Measurements from ENCODE around the gene MPV17L2.
"Not testable (repeated sequence)": the region's sequence is repeated elsewhere in the genome, so short reads cannot be mapped to it uniquely, and the experiment has no call there.

MPV17L2 gene

DNA sequence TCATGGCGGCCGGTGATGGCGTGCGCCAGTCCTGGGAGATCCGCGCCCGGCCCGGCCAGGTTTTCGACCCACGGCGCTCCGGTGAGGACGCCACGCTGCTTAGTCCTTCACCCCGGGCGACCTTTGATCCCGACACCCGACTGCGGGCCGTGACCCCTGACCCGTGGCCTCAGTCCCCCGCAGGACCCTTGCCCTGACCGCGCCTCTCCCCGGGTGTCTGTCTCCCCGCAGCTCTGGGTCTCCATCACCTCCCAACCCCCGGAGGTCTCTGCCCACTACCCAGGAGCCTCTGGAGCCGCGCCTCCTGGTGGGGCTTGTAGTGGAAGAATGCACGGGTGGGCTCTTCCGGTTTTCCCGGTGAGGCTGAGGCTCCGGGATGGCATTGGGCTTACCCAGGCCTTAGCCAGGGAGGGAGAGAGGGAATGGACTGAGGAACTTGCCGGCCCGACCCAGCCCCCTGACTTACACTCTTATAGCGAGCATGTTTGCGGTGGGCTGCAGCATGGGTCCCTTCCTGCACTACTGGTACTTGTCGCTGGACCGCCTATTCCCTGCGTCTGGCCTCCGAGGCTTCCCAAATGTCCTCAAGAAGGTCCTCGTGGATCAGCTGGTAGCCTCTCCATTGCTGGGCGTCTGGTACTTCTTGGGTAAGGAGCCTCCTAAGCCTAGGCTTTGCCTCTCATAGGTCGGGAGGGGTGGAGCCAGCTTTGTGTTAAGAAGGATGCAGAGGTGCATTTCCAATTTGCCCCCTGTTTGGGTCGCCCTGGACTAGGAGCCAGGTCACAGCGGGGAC is 566 bp downstream of the MPV17L2 start:
- DNase-seq, result peak; percentile 60

DNA sequence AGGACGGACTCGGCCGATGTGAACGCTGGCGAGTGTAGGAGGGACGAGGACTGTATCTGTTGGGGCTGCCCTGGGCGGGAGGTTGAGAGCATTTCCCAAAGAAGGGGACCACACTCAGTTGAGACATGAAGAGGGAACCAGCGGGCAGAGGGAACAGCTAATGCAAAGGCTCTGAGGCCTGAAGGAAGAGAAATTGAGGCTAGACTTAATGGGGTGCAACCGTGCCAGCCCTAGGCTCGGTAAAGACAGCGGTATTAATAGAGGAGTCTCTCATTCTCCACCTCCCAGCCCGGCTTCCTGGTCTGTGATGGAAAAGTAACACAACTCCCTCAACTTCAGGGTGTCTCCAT is 1.1 kb downstream of the MPV17L2 start:
- no peak for DNase-seq

DNA sequence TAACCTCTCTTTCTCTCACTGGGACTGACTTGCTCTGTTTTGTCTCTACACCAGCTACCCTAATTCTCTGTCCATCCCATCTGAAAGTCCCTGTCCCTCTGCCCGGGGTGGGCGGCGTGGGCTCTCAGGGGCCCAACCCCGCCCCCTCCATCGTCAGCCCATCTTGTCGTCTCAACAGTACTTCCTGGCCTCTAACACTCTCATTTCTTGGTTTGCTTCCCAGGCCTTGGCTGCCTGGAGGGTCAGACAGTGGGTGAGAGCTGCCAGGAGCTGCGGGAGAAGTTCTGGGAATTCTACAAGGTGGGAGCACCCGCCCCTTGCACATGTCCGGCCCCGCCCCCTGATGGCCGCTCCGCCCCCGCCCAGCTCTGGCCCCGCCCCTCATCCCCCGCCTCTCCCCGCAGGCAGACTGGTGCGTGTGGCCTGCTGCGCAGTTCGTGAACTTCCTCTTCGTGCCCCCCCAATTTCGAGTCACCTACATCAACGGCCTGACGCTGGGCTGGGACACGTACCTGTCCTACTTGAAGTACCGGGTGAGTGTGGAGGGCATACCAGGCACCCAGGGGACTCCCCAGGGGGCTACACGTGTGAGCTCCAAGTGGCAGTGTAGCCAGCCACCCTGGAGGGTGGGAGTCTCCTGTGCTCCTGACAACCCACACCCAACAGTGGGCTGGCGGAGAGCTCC is 1.7 kb downstream of the MPV17L2 start:
- DNase-seq, result peak; percentile 81

DNA sequence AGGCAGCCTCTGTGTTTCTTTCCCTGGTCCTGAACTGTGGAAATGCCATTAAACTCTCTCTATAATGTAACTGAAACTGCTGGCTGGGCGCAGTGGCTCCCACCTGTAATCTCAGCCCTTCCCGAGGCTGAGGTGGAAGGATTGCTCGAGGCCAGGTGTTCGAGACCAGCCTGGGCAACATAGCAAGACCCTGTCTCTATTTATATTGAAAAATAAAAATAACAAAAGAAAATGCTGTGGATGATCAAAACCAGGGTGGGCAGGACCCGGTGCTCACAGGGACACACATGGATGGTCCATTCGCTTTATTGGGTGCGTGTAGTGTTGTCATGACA is 3.5 kb downstream of the MPV17L2 start:
- DNase-seq, result no peak

DNA sequence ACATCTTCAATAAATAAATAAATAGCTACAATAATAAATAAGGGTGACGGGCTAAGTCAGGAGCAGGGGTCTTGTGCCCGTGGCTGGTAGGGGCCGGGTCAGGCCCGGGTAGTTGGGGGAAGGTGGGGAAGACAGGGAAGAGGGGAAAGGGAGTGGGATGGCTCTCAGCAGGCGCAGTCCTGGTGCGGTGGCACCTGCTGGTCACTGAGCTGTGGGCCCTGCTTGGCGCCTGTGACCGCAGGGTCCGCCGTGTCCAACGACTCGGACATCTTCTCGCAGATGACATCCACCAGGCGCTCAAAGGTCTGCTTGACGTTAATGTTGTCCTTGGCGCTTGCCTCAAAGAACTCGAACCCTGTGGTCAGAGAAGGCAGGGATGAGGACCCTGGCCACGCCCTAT is 4.3 kb downstream of the MPV17L2 start:
- no peak for DNase-seq

DNA sequence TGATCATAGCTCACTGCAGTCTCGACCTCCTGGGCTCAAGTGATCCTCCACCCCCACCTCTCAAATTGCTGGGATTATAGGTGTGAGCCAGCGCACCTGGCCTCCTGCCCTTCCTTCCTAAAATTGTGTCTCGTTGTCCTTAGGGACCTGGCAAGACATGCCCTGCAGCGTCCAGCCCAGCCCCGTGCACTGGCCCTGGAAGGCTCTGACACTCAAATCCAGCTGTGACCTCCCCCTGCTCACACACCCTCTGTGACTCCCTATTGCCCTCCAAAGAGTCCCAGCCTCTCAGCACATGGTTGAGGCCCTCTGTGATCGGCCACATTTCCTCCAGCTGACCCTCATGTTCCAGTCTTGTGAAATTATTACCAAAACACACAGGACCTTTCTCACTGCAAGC is 4.9 kb downstream of the MPV17L2 start:
- DNase-seq, result no peak

DNA sequence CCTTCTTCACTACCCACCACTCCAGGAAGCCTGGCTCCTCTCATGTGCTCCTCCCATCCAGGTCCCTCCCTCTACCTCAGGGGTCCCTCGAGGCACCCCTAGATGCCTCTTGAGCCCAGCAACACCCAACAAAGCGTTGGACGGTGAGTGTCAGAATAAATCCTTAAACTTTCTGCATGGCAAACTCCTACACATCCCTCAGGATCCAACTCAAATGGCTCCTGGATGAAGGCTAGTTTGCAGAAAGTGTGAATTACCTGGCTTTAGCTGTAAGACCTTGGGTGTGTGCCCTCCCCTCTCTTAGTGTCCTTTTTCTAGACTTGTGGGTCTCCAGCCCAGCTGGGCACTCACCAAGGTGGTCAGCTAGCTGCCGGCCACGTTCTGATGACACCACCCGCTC is 5.4 kb downstream of the MPV17L2 start:
- DNase-seq, result no peak

DNA sequence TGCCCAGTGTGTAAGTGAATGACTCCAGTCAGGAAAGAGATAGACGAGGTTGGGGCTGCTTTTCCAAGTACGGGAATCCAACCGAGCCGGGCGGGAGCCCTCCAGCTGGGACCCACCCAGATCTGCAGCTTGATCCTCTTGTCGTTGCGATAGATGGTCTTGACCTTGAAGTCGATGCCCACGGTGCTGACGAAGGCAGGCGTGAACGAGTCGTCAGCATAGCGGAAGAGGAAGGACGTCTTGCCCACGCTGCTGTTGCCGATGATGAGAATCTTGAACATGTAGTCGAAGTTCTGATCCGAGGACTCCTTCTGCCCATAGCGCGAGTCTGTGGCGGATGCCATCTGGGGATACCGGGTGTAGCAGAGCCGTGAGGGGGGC is 9.4 kb downstream of the MPV17L2 start:
- DNase-seq, result no peak

DNA sequence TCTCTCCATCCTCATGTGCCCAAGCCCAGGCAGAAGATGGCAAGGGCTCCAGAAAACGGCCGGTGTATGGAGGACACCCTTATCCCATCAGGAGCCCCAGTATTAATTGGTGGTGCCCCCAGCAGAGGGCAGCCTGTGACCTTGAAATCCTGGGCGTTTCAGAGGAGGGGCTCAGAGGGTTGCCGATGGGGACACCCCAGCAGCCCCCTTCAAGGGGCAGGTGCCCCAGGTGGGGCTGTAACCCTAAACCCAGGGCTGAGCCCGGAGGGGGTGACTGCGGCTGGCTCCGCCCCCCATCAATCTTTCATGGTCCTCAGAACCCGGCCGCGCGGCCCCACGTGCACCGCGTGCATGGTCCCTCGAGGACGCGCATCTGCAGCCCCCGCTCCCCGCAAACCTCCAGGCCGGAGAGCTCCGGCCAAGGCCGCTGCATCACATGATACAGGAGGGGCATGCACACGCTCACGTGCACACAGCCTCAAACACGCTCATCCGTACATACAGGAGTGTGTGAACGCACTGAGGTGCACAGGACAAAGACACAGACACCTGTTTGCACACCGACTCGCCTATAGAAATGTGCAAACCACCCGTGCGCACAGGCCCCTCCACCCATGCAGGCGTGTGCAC is 9.9 kb downstream of the MPV17L2 start:
- peak; percentile 53 for DNase-seq

DNA sequence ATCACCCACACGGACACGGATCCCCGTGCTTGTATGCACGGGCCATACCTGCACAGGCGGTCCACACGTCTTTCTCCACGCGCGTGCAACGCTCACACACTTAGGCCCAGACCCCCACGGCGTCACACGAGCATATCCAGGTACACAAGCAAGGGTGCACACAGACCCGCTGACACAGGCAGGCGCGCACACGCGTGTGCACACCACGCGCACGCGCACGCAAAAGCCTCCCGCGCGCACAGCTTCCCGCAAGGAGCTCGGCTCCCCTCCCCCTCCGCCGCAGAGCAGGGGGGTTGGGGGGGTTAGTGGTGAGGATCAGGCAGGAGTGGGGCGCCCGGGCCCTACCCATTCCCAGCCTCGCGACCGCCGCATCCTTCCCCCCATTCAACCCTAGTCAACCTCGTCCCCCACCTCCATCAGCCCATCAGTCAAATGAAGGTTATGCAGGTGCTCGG is 10.4 kb downstream of the MPV17L2 start:
- DNase-seq, result no peak

DNA sequence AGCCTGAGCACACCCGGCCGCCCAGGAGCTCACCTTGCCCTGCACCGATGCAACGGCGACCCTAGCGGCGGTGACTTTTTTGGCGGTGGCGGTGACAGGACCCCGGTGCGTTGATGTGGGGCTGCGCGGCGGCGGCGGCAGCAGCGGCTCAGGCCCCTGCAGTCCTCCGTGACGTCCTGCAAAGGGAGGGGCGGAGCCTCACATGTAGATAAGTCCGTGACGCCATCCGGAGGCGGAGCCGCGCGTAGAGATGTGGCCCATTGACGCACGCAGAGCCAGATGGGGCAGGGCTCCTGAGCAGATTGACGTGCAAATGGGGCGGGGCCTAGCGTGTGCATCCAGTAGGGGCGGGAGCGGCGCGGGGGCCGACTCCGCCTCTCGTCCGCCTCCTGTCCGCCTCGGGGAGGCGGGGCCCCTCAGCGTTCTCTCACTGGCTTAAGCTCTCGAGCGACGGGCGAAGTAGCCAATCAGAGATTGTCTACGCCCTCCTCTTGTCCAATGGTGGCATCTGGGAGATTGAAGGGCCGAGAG is 10.9 kb downstream of the MPV17L2 start, which contains the start of gene RAB3A:
Gene RAB3A (minus strand): TSS at position 180 of the 531 bp plus-strand sequence. CDS start 1,302 bp downstream, outside the sequence.
- peak; percentile 100 for DNase-seq

DNA sequence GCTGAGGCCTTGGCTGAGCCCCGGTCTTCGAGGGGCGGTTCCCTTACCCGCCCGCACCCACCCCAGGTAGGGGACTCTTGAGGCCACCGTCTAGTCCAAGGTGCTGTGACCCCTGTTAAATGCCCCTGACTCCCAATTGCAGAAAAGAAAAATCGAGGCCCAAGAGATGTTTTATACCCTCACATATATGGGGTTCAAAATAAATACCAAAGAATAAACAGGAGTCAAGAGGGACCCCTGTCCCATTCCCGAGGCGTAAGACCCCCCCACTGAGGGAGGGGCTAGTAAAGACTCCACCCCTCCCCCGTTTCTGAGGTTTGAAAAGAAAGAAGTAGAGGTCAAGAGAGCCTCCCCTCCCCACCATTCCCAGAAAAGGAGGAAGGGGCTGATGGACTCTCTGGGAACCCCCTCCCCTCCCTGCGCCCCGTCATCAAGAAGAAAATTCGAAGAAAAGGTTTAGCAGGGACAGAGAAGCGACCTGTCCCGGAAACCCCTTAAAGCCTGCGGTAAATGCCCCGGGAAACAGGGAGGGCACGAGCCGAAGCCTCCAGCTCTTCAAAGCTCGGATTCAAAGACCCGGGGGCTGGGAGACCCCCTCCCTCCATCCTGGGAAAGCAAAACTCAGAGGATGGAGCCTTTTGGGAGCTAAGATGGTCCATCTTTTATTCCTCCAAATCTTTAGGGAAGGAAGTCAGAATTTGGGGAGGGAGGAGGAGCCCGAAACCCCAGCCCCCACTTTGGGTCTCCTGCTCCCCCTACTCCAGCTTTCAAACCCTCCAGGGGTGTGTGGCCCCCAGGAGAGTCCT is 11.6 kb downstream of the MPV17L2 start:
- DNase-seq, result peak; percentile 76

DNA sequence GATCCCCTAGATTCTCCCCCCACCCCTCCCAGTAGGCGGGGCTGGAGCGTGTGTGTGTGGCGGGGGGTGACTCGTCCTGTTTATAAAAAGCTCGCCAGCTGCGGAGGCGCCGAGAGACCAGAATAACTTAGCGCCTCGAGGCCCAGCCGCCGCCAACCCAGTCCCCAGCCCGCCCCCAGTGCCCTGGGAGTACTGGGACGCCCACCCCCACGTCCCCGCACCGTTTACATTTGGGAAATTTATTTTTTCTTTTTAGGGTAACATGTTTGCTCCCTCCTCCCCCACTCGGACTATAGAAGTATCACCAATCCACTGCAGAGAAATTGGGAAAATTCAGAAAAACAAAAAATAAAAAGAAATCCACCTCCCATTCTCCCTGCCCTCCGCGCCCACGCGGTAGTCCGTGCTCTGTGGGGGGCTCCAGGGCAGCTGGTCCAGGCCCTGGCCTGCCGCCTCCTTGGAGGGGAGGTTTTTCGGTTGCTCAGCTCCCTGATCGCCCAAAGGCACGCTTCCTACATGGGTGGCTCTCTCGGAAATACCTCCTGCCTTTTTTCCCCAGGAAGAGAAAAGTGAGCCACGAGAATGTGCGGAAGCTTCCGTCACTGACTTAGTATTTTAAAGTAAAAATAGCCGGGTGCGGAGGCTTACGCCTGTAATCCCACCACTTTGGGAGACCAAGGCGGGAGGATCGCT is 12.3 kb downstream of the MPV17L2 start:
- DNase-seq, result peak; percentile 74

DNA sequence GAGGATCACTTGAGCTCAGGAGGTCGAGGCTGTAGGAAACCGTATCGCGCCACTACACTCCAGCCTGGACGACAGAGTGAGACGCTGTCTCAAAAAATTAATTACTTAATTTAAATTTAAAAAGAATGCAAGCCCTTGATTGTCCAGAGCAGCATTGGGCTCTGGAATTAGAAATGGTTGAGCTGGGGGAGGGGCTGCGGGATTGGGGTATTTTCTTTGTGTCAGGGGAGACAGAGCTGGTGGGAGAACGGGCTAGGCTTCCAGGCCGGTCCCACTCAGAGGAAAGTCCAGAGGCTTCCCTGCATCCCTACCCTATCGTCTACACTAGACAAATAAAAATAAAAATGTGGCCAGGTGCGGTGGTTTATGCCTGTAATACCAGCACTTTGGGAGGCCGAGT is 13.0 kb downstream of the MPV17L2 start:
- peak; percentile 44 for DNase-seq

DNA sequence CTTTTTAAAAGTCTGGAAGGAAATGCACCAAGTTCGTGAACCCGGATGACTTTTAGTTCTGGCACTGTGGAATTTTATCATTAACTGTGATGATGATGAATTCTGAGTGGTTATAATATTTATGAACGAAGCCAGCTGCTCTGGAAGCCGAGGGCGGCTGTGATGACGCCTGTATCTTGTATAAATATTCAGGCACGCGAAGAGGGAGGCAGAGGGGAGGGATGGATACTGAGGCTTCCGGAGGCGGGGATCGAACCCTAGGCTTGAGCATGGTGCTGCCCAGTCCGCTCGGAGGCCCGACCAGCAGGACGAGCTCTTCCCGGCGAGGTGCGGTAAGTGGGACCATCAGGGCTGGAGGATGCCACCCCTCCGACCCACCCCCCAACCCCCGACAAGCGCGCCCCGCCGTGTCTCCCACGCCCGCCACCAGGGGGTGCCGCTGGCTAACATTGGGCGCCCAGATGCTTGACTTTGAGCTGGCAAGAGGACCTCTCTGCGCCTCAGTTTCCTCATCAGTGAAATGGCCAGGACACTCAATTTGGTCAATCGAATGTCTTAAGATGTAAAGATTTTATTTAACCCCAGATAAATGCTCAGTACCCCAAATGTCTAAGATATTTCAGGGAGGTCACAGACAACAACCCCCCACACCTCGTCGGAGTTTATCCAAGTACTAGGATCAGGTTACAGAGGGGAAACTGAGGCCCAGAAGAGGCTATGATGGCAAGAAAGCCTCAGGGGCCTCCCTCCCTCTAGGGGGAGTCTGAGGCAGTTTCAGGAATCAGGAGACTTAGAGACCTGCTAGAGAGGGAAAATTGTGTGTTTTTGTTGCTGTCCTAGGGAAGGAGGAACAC is 15.3 kb downstream of the MPV17L2 start:
- DNase-seq, result peak; percentile 71

DNA sequence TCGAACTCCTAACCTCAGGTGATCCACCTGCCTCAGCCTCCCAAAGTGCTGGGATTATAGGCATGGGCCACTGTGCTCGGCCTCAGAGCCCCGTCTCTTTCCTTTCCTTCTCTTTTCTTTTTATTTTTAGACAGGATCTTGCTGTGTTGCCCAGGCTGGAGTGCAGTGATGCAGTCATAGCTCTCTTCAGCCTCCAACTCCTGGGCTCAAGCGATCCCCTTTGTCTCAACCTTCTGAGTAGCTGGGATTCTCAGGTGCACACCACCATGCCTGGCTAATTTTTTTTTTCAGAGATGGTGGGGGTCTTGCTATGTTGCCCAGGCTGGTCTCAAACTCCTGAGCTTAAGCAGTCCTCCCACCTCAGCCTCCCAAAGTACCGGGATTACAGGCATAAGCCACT is 16.9 kb downstream of the MPV17L2 start:
- DNase-seq, result not testable (repeated sequence)

DNA sequence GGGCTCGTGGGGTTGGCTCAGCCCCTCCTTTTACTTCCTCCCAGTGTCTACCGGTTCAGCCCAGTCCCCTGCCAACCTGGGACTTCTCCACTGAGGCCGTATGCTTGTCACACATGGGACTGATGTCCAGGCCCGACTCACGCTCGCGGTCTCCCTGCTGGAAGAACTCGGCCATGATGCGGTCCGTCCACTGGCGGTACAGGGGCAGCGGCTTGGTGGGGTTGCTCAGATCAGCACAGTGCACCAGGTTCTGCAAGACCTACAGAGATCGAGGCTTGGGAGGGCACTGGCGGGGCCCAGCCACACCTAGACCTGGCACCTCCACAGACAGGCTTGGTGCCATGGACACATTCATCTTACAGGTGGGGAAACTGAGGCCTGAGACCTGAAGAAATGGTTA is 18.7 kb downstream of the MPV17L2 start:
- DNase-seq, result no peak

DNA sequence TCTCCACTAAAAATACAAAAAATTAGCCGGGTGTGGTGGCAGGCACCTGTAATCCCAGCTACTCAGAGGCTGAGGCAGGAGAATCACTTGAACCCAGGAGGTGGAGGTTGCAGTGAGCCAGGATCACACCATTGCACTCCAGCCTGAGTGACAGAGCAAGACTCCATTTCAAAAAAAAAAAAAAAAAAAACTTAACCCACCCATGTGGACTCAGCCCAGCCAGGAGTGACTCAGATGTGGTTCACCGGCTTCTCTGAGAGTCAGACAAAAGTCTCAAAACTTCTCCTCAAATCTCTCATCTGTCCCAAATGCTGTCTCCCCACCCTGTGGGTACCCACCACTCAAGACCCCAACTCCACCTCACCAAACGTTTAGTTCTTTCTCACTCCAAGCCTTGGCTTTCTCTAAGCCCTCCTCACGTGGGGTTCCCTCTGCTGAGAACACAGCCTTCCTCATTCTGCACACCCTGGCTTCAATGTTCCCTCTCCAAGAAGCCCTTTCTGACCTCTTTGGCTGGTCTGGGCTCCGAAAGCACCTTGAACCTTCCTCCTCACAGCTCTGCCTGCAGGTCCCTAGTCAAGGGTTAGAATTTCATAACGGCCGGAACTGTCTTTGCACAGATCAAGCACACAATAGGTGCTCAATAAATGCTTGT is 21.9 kb downstream of the MPV17L2 start:
- no peak for DNase-seq

DNA sequence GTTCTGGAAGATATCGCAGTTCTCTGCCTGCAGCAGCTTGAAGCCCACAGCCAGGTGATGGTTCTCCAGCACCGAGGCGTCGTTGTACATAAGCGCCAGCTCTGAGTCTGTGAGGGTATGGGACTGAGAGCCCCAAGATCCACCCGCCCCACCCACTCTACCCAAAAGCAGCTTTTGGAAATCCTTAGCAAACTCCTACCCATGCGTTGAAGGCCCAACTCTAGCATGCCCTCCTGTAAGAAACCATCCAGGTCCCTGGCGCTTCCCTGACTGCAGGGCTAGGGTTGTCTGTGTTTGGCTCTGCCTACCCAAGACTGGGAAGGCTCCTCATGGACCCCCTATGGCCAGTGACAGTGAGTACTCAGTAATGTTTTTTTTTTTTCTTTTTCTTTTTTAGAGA is 23.8 kb downstream of the MPV17L2 start:
- no peak for DNase-seq

DNA sequence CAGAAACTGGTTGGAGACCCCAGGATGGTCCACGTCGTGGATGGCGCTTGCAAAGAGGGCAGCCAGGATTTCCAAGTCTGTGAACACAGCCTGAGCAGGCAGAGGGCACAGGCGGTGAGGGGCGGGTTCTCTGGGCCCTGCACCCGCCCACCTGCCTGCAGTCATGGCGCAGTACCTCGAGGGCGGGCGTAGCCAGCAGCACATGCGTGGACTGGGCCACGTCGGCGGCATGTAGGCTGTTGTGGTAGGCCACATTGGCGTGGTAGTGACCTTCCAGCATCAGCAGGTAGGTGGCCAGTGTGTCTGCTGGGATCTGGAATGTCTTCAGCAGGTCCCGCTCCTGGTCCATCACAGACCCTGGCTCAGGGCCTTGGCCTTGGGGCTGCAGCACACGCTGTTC is 25.1 kb downstream of the MPV17L2 start:
- DNase-seq, result no peak

DNA sequence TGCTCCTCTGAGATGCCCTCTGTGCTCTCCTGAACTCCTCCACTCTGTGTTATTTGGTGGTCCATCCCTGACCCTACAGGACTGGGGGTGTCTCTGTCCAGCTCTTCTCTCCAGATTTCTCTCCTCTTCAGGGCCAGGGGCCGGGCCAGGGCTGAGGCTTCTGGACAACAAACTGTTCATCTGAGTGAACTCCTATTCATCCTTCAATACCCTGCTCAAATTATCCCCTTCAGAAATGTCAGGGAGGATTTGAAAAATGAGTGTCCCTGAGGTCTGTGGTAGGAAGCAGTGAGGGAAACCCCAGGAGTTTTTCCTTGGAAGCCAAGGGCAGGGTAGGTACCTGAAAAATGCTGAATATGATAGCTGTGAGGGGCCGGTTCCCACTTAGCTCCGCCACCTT is 25.6 kb downstream of the MPV17L2 start:
- no peak for DNase-seq
